Activated CD4-positive, alpha-beta T cell treated with anti-CD3 and anti-CD28 coated beads, Interleukin-2, amount 10 ng/mL, durations not matched to agents 7 days and 5 days (primary cell): Measurements from ENCODE around the gene SMPD2. TPM values are rescaled to one million over a fixed set of nuclear protein-coding genes. Genes with fewer than 3 reads are reported as not detected.
A peak's percentile ranks its signal among the peaks of the same experiment; 100 is the strongest.

Experiments used
- CTCF ChIA-PET: fragments of 350-600 bp; sonication (Branson Sonifier 250); formaldehyde crosslinking; loops from one replicate; lab custom pipeline; 2021; ENCODE audit warnings: antibody characterized with exemption; lab: Charles Lee
- POLR2A ChIA-PET: fragments of 350-600 bp; sonication (Branson Sonifier 250); formaldehyde crosslinking; loops from one replicate; lab custom pipeline; 2021; ENCODE audit warnings: antibody characterized with exemption; lab: Charles Lee
- DNase-seq: peaks from one replicate; pipeline ENCODE4 v3.0.0-alpha.2; 2020
- H3K27ac Mint-ChIP-seq: one replicate; pipeline ENCODE4 v1.8.0; 2021; ENCODE audit warnings: mild to moderate bottlenecking, moderate library complexity, mixed read lengths
- H3K27me3 Mint-ChIP-seq: one replicate; pipeline ENCODE4 v1.8.0; 2021; ENCODE audit warnings: mixed read lengths
- H3K36me3 Mint-ChIP-seq: one replicate; pipeline ENCODE4 v1.8.0; 2021; ENCODE audit warnings: low read depth, mixed read lengths
- H3K4me1 Mint-ChIP-seq: one replicate; pipeline ENCODE4 v1.8.0; 2021; ENCODE audit warnings: mixed read lengths
- H3K4me3 Mint-ChIP-seq: one replicate; pipeline ENCODE4 v1.8.0; 2021; ENCODE audit warnings: mild to moderate bottlenecking, moderate library complexity, mixed read lengths
- H3K9me3 Mint-ChIP-seq: one replicate; pipeline ENCODE4 v1.8.0; 2021; ENCODE audit warnings: mixed read lengths
- total RNA-seq, 2 experiments: library from RNA; stranded (reverse); gene quantifications; one replicate each; pipeline ENCODE4 v1.2.3, GENCODE V29; 2021

The SMPD2 gene
- total RNA-seq, 2 experiments from 2014 or later, result 13.0 to 14.0 TPM

- Mint-ChIP-seq H3K27me3 (peaks cover 10% of the 10 kb centered on the region), H3K27ac (no peak overlapping the region), H3K4me3 (no peak overlapping the region), H3K9me3 (no peaks in the 10 kb centered on the region), H3K36me3 (no peaks in the 10 kb centered on the region), H3K4me1 (peaks cover 3% of the 10 kb centered on the region)
- ChIA-PET CTCF (interaction anchor here (0.8 kb wide), 1 partner anchor 18 kb away, joined by 3 read pairs; no protein-coding TSS in a partner anchor), POLR2A (no interaction called here)
- no peak for DNase-seq
These were observed 11.5 kb upstream of the SMPD2 start for GRCh38 chr6:109428889-109429477.

GRCh38 chr6:109429496-109429895, 11.0 kb upstream of the SMPD2 start:
- ChIA-PET POLR2A (no interaction called here), CTCF (interaction anchor here (0.8 kb wide), 1 partner anchor 18 kb away, joined by 3 read pairs; no protein-coding TSS in a partner anchor)
- peaks cover 10% of the 10 kb centered on the region for H3K27me3 Mint-ChIP-seq
- peaks cover 3% of the 10 kb centered on the region for H3K4me1 Mint-ChIP-seq
- no peak overlapping the region for H3K4me3 Mint-ChIP-seq
- no peak overlapping the region for H3K27ac Mint-ChIP-seq
- DNase-seq, result no peak
- H3K9me3 Mint-ChIP-seq, result no peaks in the 10 kb centered on the region
- no peaks in the 10 kb centered on the region for H3K36me3 Mint-ChIP-seq

GRCh38 chr6:109434456-109434855, 6.1 kb upstream of the SMPD2 start:
- Mint-ChIP-seq H3K4me3 (no peak overlapping the region), H3K27ac (no peak overlapping the region), H3K27me3 (peaks cover 12% of the 10 kb centered on the region), H3K36me3 (no peaks in the 10 kb centered on the region), H3K9me3 (no peaks in the 10 kb centered on the region), H3K4me1 (peaks cover 1% of the 10 kb centered on the region)
- DNase-seq, result no peak
- ChIA-PET POLR2A (no interaction called here), CTCF (no interaction called here)

GRCh38 chr6:109436041-109436440, 4.5 kb upstream of the SMPD2 start:
- DNase-seq, result no peak
- peaks cover 5% of the 10 kb centered on the region for H3K4me1 Mint-ChIP-seq
- POLR2A ChIA-PET, result no interaction called here
- peaks cover 15% of the 10 kb centered on the region for H3K27me3 Mint-ChIP-seq
- CTCF ChIA-PET, result interaction anchor here (1.0 to 1.3 kb wide), 2 partner anchors 10 to 21 kb away, joined by 3 to 5 read pairs; no protein-coding TSS in a partner anchor
- peaks cover under 1% of the 10 kb centered on the region for H3K36me3 Mint-ChIP-seq
- H3K4me3 Mint-ChIP-seq, result no peak overlapping the region
- no peaks in the 10 kb centered on the region for H3K9me3 Mint-ChIP-seq
- no peak overlapping the region for H3K27ac Mint-ChIP-seq

GRCh38 chr6:109441069-109441816, 719 bp downstream of the SMPD2 start:
- POLR2A ChIA-PET, result no interaction called here
- H3K27me3 Mint-ChIP-seq, result peaks cover 5% of the 10 kb centered on the region
- peaks cover 27% of the 10 kb centered on the region for H3K4me1 Mint-ChIP-seq
- no peaks in the 10 kb centered on the region for H3K9me3 Mint-ChIP-seq
- H3K4me3 Mint-ChIP-seq, result peak overlapping the region; percentile 88
- CTCF ChIA-PET, result interaction anchor here (0.8 to 9.1 kb wide), 8 partner anchors 14 to 162 kb away, joined by 3 to 81 read pairs (median 6); partner anchors contain the start of genes CD164 and MICAL1
- DNase-seq, result peak; percentile 39
- H3K36me3 Mint-ChIP-seq, result peaks cover 31% of the 10 kb centered on the region
- H3K27ac Mint-ChIP-seq, result peak overlapping the region; percentile 89

GRCh38 chr6:109442393-109442924, 1.9 kb downstream of the SMPD2 start:
- CTCF ChIA-PET, result interaction anchor here (1.5 to 9.1 kb wide), 5 partner anchors 13 to 59 kb away, joined by 3 to 81 read pairs (median 8); partner anchors contain the start of genes CD164 and MICAL1
- no peak for DNase-seq
- Mint-ChIP-seq H3K4me3 (peak overlapping the region; percentile 88), H3K36me3 (peaks cover 36% of the 10 kb centered on the region), H3K27ac (no peak overlapping the region), H3K9me3 (no peaks in the 10 kb centered on the region), H3K27me3 (peaks cover 5% of the 10 kb centered on the region), H3K4me1 (peaks cover 27% of the 10 kb centered on the region)
- POLR2A ChIA-PET, result interaction anchor here (0.8 kb wide), 1 partner anchor 40 kb away, joined by 3 read pairs; no protein-coding TSS in a partner anchor

GRCh38 chr6:109443425-109443950, 3.0 kb downstream of the SMPD2 start:
- ChIA-PET CTCF (interaction anchor here (0.9 to 9.1 kb wide), 6 partner anchors 12 to 256 kb away, joined by 3 to 81 read pairs (median 3); partner anchors contain the start of gene MICAL1), POLR2A (no interaction called here)
- Mint-ChIP-seq H3K27ac (no peak overlapping the region), H3K27me3 (peaks cover 5% of the 10 kb centered on the region), H3K36me3 (peaks cover 39% of the 10 kb centered on the region), H3K9me3 (no peaks in the 10 kb centered on the region), H3K4me1 (peaks cover 34% of the 10 kb centered on the region), H3K4me3 (no peak overlapping the region)
- DNase-seq, result no peak

- ChIA-PET POLR2A (interaction anchor here (0.6 kb wide), 1 partner anchor 37 kb away, joined by 3 read pairs; no protein-coding TSS in a partner anchor), CTCF (interaction anchor here (1.3 to 9.1 kb wide), 3 partner anchors 9 to 62 kb away, joined by 3 to 81 read pairs (median 6); partner anchors contain the start of genes CD164 and MICAL1)
- Mint-ChIP-seq H3K4me3 (no peak overlapping the region), H3K27ac (no peak overlapping the region), H3K27me3 (no peaks in the 10 kb centered on the region), H3K4me1 (peaks cover 45% of the 10 kb centered on the region), H3K9me3 (no peaks in the 10 kb centered on the region), H3K36me3 (peaks cover 48% of the 10 kb centered on the region)
- no peak for DNase-seq
These were observed 4.9 kb downstream of the SMPD2 start for GRCh38 chr6:109445382-109445781.

- Mint-ChIP-seq H3K4me3 (no peak overlapping the region), H3K36me3 (peaks cover 52% of the 10 kb centered on the region), H3K27ac (peak overlapping the region; percentile 46), H3K9me3 (peaks cover 3% of the 10 kb centered on the region), H3K4me1 (peaks cover 51% of the 10 kb centered on the region), H3K27me3 (no peaks in the 10 kb centered on the region)
- POLR2A ChIA-PET, result no interaction called here
- CTCF ChIA-PET, result interaction anchor here (1.3 to 9.1 kb wide), 3 partner anchors 9 to 63 kb away, joined by 3 to 81 read pairs (median 6); partner anchors contain the start of genes CD164 and MICAL1
- DNase-seq, result no peak
These were observed 5.5 kb downstream of the SMPD2 start for GRCh38 chr6:109446072-109446471.

GRCh38 chr6:109446541-109446940, 6.0 kb downstream of the SMPD2 start:
- Mint-ChIP-seq H3K27ac (peak overlapping the region; percentile 46), H3K4me3 (no peak overlapping the region), H3K4me1 (peaks cover 47% of the 10 kb centered on the region), H3K9me3 (peaks cover 3% of the 10 kb centered on the region), H3K27me3 (no peaks in the 10 kb centered on the region), H3K36me3 (peaks cover 51% of the 10 kb centered on the region)
- ChIA-PET CTCF (interaction anchor here (0.6 to 9.1 kb wide), 2 partner anchors 9 to 21 kb away, joined by 3 to 81 read pairs; partner anchors contain the start of gene MICAL1), POLR2A (no interaction called here)
- DNase-seq, result no peak

GRCh38 chr6:109447087-109447486, 6.6 kb downstream of the SMPD2 start:
- Mint-ChIP-seq H3K27ac (no peak overlapping the region), H3K27me3 (no peaks in the 10 kb centered on the region), H3K36me3 (peaks cover 54% of the 10 kb centered on the region), H3K4me1 (peaks cover 45% of the 10 kb centered on the region), H3K4me3 (no peak overlapping the region), H3K9me3 (peaks cover 3% of the 10 kb centered on the region)
- no peak for DNase-seq
- POLR2A ChIA-PET, result no interaction called here
- CTCF ChIA-PET, result interaction anchor here (0.6 to 9.1 kb wide), 5 partner anchors 8 to 33 kb away, joined by 3 to 81 read pairs (median 3); partner anchors contain the start of gene MICAL1

- Mint-ChIP-seq H3K4me3 (no peak overlapping the region), H3K36me3 (peaks cover 52% of the 10 kb centered on the region), H3K4me1 (peaks cover 44% of the 10 kb centered on the region), H3K27me3 (no peaks in the 10 kb centered on the region), H3K27ac (peak overlapping the region; percentile 72), H3K9me3 (peaks cover 3% of the 10 kb centered on the region)
- CTCF ChIA-PET, result interaction anchor here (0.5 to 9.1 kb wide), 8 partner anchors 7 to 1510 kb away, joined by 3 to 81 read pairs (median 3); partner anchors contain the start of genes GTF3C6 and MICAL1
- DNase-seq, result no peak
- POLR2A ChIA-PET, result no interaction called here
These were observed 7.5 kb downstream of the SMPD2 start for GRCh38 chr6:109447878-109448555.
